Neuronal stem cell (in vitro differentiated cells): ENCODE measurements around the gene PTPRE.

ENCODE experiments used
- DNase-seq: peaks from one replicate; pipeline ENCODE4 v3.0.0-alpha.2; 2013; ENCODE audit warnings: low spot score
- H2AFZ ChIP-seq: one replicate; pipeline ENCODE4 v1.6.1; 2013; ENCODE audit warnings: mild to moderate bottlenecking, low read length, inconsistent platforms
- H2AK5ac ChIP-seq: 2 replicates; pipeline ENCODE4 v1.6.1; 2013; ENCODE audit warnings: low read depth, mild to moderate bottlenecking, inconsistent platforms, low read length, moderate library complexity, mixed read lengths
- H2BK120ac ChIP-seq: 2 replicates; pipeline ENCODE4 v1.6.1; 2013; ENCODE audit warnings: low read depth, mild to moderate bottlenecking, inconsistent platforms, low read length, moderate library complexity, mixed read lengths
- H2BK12ac ChIP-seq: one replicate; pipeline ENCODE4 v1.6.1; 2013; ENCODE audit warnings: low read length, inconsistent platforms
- H2BK15ac ChIP-seq: 2 replicates; pipeline ENCODE4 v1.6.1; 2013; ENCODE audit warnings: mild to moderate bottlenecking, low read length, inconsistent platforms, mixed read lengths
- H2BK5ac ChIP-seq: one replicate; pipeline ENCODE4 v1.6.1; 2013; ENCODE audit warnings: inconsistent platforms, mild to moderate bottlenecking, low read length, moderate library complexity
- H3K14ac ChIP-seq: one replicate; pipeline ENCODE4 v1.6.1; 2013; ENCODE audit warnings: low read length, inconsistent platforms
- H3K18ac ChIP-seq: 2 replicates; pipeline ENCODE4 v1.6.1; 2013; ENCODE audit warnings: low read length, inconsistent platforms
- H3K23ac ChIP-seq: 2 replicates; pipeline ENCODE4 v1.6.1; 2013; ENCODE audit warnings: low read depth, mild to moderate bottlenecking, mixed read lengths, low read length, inconsistent platforms; ENCODE audit not compliant: poor library complexity
- H3K27ac ChIP-seq: replicated peaks from 3 replicates; pipeline ENCODE4 v1.5.1; 2013; ENCODE audit warnings: low read length, inconsistent platforms
- H3K27me3 ChIP-seq, 3 experiments: 2 replicates each; pipeline ENCODE4 v1.6.1; 2013; ENCODE audit warnings: low read length in 3 of 3, mild to moderate bottlenecking in 2 of 3, inconsistent platforms in 1 of 3, low read depth in 1 of 3, mixed read lengths in 1 of 3, moderate library complexity in 1 of 3; ENCODE audit not compliant: control insufficient read depth in 3 of 3, insufficient read depth in 3 of 3
- H3K36me3 ChIP-seq, 2 donors: replicated peaks in 1 of 2; 2 replicates each; pipeline ENCODE4 v1.6.1; 2013; ENCODE audit warnings: low read length in 2 of 2; ENCODE audit not compliant: control insufficient read depth in 2 of 2, insufficient read depth in 2 of 2
- H3K4ac ChIP-seq: 2 replicates; pipeline ENCODE4 v1.6.1; 2013; ENCODE audit warnings: inconsistent platforms, mild to moderate bottlenecking, low read length, moderate library complexity
- H3K4me1 ChIP-seq, 2 donors: 1 replicate in 1 of 2; 2 replicates in 1 of 2; pipeline ENCODE4 v1.6.1; 2013; ENCODE audit warnings: low read length in 2 of 2, low read depth in 1 of 2; ENCODE audit not compliant: control insufficient read depth in 2 of 2, insufficient read depth in 1 of 2
- H3K4me2 ChIP-seq: one replicate; pipeline ENCODE4 v1.6.1; 2013; ENCODE audit warnings: mild to moderate bottlenecking, low read length, inconsistent platforms; ENCODE audit not compliant: insufficient read depth, poor library complexity, severe bottlenecking
- H3K4me3 ChIP-seq, 2 donors: 2 replicates each; pipeline ENCODE4 v1.5.1; 2013; ENCODE audit warnings: low read length in 2 of 2, mild to moderate bottlenecking in 2 of 2, inconsistent platforms in 1 of 2, moderate library complexity in 1 of 2
- H3K79me1 ChIP-seq: one replicate; pipeline ENCODE4 v1.6.1; 2013; ENCODE audit warnings: low read depth, mild to moderate bottlenecking, inconsistent platforms, low read length, moderate library complexity
- H3K9ac ChIP-seq: one replicate; pipeline ENCODE4 v1.6.1; 2013; ENCODE audit warnings: mild to moderate bottlenecking, low read depth, low read length, inconsistent platforms; ENCODE audit not compliant: poor library complexity
- H3K9me3 ChIP-seq, 2 donors: replicated peaks in 1 of 2; 2 replicates each; pipeline versions ENCODE3 to v1.6.1; 2013; ENCODE audit warnings: low read length in 2 of 2, mild to moderate bottlenecking in 2 of 2, inconsistent platforms in 1 of 2, low read depth in 1 of 2, mixed read lengths in 1 of 2, moderate library complexity in 1 of 2; ENCODE audit not compliant: control insufficient read depth in 2 of 2, insufficient read depth in 1 of 2
- H4K8ac ChIP-seq: one replicate; pipeline ENCODE4 v1.6.1; 2013; ENCODE audit warnings: low read depth, mild to moderate bottlenecking, inconsistent platforms, low read length, moderate library complexity
- H4K91ac ChIP-seq: one replicate; pipeline ENCODE4 v1.6.1; 2013; ENCODE audit warnings: low read length, low read depth, mild to moderate bottlenecking, inconsistent platforms; ENCODE audit not compliant: poor library complexity
- WGBS, 2 donors: extraction: QIAGEN DNeasy Blood & Tissue Kit; methylation state at CpG; one replicate each; pipeline ENCODE4 v1.1.7; 2013; ENCODE audit warnings: missing lambda C conversion rate in 2 of 2, mixed read lengths in 1 of 2; ENCODE audit not compliant: insufficient read length in 2 of 2, insufficient replicate concordance in 1 of 2; ENCODE audit errors: extremely low coverage in 2 of 2; 5-methylcytosine and 5-hydroxymethylcytosine counted together

The PTPRE gene

GRCh38 chr10:128102480-128103228, 195.8 kb downstream of the PTPRE start:
- Histone ChIP-seq H3K36me3 (peaks cover 79 to 100% of the 10 kb centered on the region in 2 donors), H3K4me3 (no peak overlapping the region), H3K27ac (no peak overlapping the region), H2AK5ac (no peak overlapping the region), H2BK120ac (no peak overlapping the region), H3K27me3 (no peaks in the 10 kb centered on the region), H3K23ac (no peak overlapping the region), H3K9ac (no peak overlapping the region), H4K8ac (no peak overlapping the region), H3K14ac (no peak overlapping the region), H2BK12ac (no peak overlapping the region), H3K9me3 (no peaks in the 10 kb centered on the region), H2AFZ (no peak overlapping the region), H2BK15ac (no peak overlapping the region), H3K18ac (no peak overlapping the region), H4K91ac (no peak overlapping the region), H3K79me1 (peaks cover 2% of the 10 kb centered on the region), H3K4me2 (no peak overlapping the region), H3K4ac (no peak overlapping the region), H3K4me1 (no peaks in the 10 kb centered on the region), H2BK5ac (no peak overlapping the region)
- WGBS, 2 donors = no CpG with 5 or more reads among the region's 19 CpGs
- DNase-seq = no peak

GRCh38 chr10:128103229-128103714, 196.4 kb downstream of the PTPRE start:
- peaks cover 2% of the 10 kb centered on the region for H3K79me1 ChIP-seq
- H3K9me3 ChIP-seq = no peaks in the 10 kb centered on the region
- DNase-seq = no peak
- no peak overlapping the region for H2BK15ac ChIP-seq
- H4K91ac ChIP-seq = no peak overlapping the region
- no peak overlapping the region for H3K14ac ChIP-seq
- H2AFZ ChIP-seq = no peak overlapping the region
- no peak overlapping the region for H3K23ac ChIP-seq
- no peak overlapping the region for H3K4me3 ChIP-seq
- H2BK5ac ChIP-seq = no peak overlapping the region
- H2BK120ac ChIP-seq = no peak overlapping the region
- WGBS, 2 donors = no CpG with 5 or more reads among the region's 8 CpGs
- no peak overlapping the region for H3K4me2 ChIP-seq
- H3K18ac ChIP-seq = no peak overlapping the region
- H3K4ac ChIP-seq = no peak overlapping the region
- no peak overlapping the region for H2BK12ac ChIP-seq
- H3K36me3 ChIP-seq = peaks cover 79 to 100% of the 10 kb centered on the region in 2 donors
- no peaks in the 10 kb centered on the region for H3K27me3 ChIP-seq
- H4K8ac ChIP-seq = no peak overlapping the region
- H3K27ac ChIP-seq = no peak overlapping the region
- no peak overlapping the region for H3K9ac ChIP-seq
- no peak overlapping the region for H2AK5ac ChIP-seq
- no peaks in the 10 kb centered on the region for H3K4me1 ChIP-seq

- Histone ChIP-seq H2BK5ac (no peak overlapping the region), H3K23ac (no peak overlapping the region), H3K18ac (no peak overlapping the region), H3K27me3 (no peaks in the 10 kb centered on the region), H3K27ac (no peak overlapping the region), H2BK12ac (no peak overlapping the region), H2AK5ac (no peak overlapping the region), H2AFZ (no peak overlapping the region), H3K36me3 (peaks cover 76 to 100% of the 10 kb centered on the region in 2 donors), H3K4me1 (no peaks in the 10 kb centered on the region), H2BK120ac (no peak overlapping the region), H3K4ac (no peak overlapping the region), H3K9ac (no peak overlapping the region), H4K91ac (no peak overlapping the region), H3K9me3 (no peaks in the 10 kb centered on the region), H3K4me2 (no peak overlapping the region), H4K8ac (no peak overlapping the region), H3K4me3 (no peak overlapping the region), H3K14ac (no peak overlapping the region), H3K79me1 (peaks cover 2% of the 10 kb centered on the region), H2BK15ac (no peak overlapping the region)
- no peak for DNase-seq
- no CpG with 5 or more reads among the region's 4 CpGs for WGBS, 2 donors
Observed at GRCh38 chr10:128105383-128105782, 198.5 kb downstream of the PTPRE start.

- Histone ChIP-seq H3K18ac (no peak overlapping the region), H2BK12ac (no peak overlapping the region), H4K8ac (no peak overlapping the region), H3K23ac (no peak overlapping the region), H3K9ac (no peak overlapping the region), H3K4ac (no peak overlapping the region), H3K36me3 (peaks cover 77 to 100% of the 10 kb centered on the region in 2 donors), H4K91ac (no peak overlapping the region), H2AFZ (no peak overlapping the region), H3K79me1 (no peaks in the 10 kb centered on the region), H2BK120ac (no peak overlapping the region), H2AK5ac (no peak overlapping the region), H3K4me2 (no peak overlapping the region), H3K14ac (no peak overlapping the region), H3K9me3 (no peaks in the 10 kb centered on the region), H3K27me3 (no peaks in the 10 kb centered on the region), H2BK15ac (no peak overlapping the region), H3K4me3 (no peak overlapping the region), H2BK5ac (no peak overlapping the region), H3K4me1 (no peaks in the 10 kb centered on the region), H3K27ac (no peak overlapping the region)
- WGBS, 2 donors = no CpG with 5 or more reads among the region's 4 CpGs
- no peak for DNase-seq
Observed at GRCh38 chr10:128109707-128110106, 202.8 kb downstream of the PTPRE start.
